Mononuclear cell (primary cell): ENCODE measurements around the gene PGK1. TPM values are rescaled to one million over a fixed set of nuclear protein-coding genes. Genes with fewer than 3 reads are reported as not detected.
"Not testable (repeated sequence)": the region's sequence is repeated elsewhere in the genome, so short reads cannot be mapped to it uniquely, and the experiment has no call there.

ENCODE experiments used
- H3K27me3 ChIP-seq: 2 replicates; pipeline ENCODE4 v1.6.0; 2011; ENCODE audit warnings: low read length, control low read depth; ENCODE audit not compliant: insufficient read depth
- H3K4me1 ChIP-seq: 2 replicates; pipeline ENCODE4 v1.5.1; 2011; ENCODE audit warnings: mild to moderate bottlenecking, low read length, control low read depth; ENCODE audit not compliant: insufficient read depth
- H3K4me3 ChIP-seq: 2 replicates; pipeline ENCODE4 v1.5.1; 2011; ENCODE audit warnings: mild to moderate bottlenecking, low read length, moderate library complexity
- H3K9me3 ChIP-seq: 2 replicates; pipeline ENCODE4 v1.5.1; 2011; ENCODE audit warnings: low read depth, mild to moderate bottlenecking, control low read depth, low read length
- total RNA-seq: library from RNA; depleted of rRNA; stranded (reverse); fragments of >200 nt; gene quantifications from one replicate; pipeline ENCODE4 v1.2.3, GENCODE V29; 2012

The PGK1 gene
- total RNA-seq, result 217 TPM

DNA sequence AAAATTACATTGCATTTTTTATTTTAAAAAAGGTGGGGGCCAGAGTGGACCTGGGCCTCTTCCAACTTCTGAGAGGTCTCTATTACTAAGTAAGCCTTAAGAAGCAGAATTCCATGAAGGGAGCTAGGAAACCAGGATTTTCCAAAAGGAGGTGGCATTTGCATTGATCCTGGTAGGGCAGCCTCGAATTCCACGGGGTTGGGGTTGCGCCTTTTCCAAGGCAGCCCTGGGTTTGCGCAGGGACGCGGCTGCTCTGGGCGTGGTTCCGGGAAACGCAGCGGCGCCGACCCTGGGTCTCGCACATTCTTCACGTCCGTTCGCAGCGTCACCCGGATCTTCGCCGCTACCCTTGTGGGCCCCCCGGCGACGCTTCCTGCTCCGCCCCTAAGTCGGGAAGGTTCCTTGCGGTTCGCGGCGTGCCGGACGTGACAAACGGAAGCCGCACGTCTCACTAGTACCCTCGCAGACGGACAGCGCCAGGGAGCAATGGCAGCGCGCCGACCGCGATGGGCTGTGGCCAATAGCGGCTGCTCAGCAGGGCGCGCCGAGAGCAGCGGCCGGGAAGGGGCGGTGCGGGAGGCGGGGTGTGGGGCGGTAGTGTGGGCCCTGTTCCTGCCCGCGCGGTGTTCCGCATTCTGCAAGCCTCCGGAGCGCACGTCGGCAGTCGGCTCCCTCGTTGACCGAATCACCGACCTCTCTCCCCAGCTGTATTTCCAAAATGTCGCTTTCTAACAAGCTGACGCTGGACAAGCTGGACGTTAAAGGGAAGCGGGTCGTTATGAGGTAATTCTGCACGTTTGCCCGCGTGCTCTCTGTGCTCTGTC, at the start of gene PGK1:
PGK1 (plus strand) TSS at position 626 of the 824 bp plus-strand sequence; CDS start at position 719, 93 bp downstream.
- Histone ChIP-seq H3K9me3 (no peaks in the 10 kb centered on the region), H3K4me1 (peaks cover 42% of the 10 kb centered on the region), H3K27me3 (no peaks in the 10 kb centered on the region), H3K4me3 (peak within 1 kb of the TSS; percentile 99)

DNA sequence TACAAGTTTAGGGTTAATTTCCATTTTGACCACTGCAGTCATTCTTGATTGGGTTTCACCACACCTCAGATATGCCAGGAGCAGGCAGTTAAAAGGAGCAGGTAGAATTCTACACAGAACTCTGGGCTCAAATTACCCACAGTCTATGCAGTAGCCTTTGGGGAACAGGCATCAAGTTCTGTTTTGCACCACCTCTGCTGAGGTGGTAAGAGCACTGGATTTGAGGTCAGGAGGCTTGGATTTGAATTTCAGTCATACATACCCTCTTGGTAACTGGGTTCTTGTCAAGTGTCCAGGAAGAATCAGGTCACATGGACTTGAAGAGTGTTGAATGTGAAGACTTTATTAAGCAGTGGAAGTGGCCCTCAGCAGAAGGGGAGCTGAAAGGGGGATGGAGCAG, 40.4 kb upstream of the PGK1 start:
- no peaks in the 10 kb centered on the region for H3K27me3 ChIP-seq

DNA sequence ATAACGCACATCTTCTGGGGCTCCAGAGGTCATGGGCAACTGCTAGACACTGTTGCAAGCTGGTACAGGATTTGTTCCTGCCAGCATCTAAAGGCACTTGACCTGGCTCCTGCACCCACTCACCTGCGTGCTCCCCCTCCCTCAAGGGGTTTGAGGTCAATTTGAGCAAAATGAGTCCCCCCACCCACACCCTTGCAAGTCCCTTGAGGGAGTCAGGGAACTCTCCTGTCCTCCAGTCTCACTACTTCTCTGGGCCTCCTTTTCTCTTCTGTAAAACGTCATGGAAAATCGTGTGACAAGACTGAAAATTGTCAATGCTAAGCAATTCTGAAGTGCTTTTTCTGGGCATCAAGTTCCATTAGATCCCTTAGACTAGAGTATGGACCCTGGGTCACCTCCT, 39.9 kb upstream of the PGK1 start:
- H3K27me3 ChIP-seq, result no peaks in the 10 kb centered on the region
- no peaks in the 10 kb centered on the region for H3K9me3 ChIP-seq
- no peaks in the 10 kb centered on the region for H3K4me1 ChIP-seq
- H3K4me3 ChIP-seq, result no peak overlapping the region

More for the DNA sequence above, 40.4 kb upstream of the PGK1 start:
- H3K4me1 ChIP-seq, result no peaks in the 10 kb centered on the region
- no peaks in the 10 kb centered on the region for H3K9me3 ChIP-seq
- H3K4me3 ChIP-seq, result no peak overlapping the region

DNA sequence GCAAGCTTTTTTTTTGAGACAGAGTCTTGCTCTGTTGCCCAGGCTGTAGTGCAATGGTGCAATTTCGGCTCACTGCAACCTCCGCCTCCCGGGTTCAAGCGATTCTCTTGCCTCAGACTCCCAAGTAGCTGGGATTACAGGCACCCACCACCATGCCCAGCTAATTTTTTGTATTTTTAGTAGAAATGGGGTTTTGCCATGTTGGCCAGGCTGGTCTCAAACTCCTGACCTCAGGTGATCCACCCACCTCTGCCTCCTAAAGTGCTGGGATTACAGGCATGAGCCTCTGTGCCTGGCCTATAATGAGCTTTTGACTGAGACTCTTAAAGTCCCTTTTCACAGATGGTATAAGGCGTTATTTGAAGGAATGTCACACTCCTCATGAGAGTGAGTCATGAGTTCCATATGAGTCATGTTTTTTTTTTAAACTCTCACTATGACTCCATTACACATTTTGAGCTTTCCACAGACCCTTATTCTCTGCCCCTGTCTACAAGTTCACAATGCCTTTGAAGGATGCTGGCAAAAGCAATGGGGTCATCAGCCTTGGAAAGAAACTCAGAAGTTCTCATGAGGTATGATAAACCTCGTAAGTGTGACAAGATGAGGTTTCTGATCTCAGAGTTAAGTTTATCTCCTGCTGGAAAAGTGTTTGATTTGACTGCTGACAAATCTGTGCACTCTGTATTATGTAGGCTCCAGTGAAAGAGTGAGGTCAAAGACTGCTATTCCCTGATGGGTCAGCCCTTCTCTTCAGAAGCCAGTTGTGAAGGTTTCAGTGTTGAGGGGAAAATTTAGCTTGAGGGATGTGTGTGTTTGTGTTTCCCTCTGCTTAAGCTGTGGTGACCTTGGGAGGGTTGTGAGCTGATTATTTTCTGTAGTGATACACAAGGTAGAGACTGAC, 39.1 kb upstream of the PGK1 start:
- H3K27me3 ChIP-seq, H3K4me1 ChIP-seq, H3K4me3 ChIP-seq, H3K9me3 ChIP-seq: not testable (repeated sequence)

DNA sequence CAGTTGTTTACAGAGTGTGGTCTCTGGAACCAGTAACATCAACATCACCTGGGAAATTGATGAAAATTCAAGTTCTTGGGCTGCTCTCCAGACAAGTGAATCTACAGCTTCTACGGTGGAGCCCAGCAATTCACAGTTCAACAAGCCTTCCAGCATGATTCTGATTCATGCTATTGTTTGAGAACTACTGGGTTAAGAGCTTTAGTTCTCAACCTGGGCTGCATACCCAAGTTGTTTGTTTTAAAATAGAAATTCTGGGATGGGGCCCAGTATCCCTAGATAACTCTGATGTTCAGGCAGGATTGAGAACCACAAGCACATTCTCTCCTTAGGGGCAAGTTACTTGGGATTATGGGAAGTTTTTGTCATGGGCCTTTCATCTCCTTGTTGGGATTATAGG, 37.9 kb upstream of the PGK1 start:
- no peaks in the 10 kb centered on the region for H3K9me3 ChIP-seq
- H3K4me3 ChIP-seq, result no peak overlapping the region
- H3K27me3 ChIP-seq, result no peaks in the 10 kb centered on the region
- no peaks in the 10 kb centered on the region for H3K4me1 ChIP-seq

DNA sequence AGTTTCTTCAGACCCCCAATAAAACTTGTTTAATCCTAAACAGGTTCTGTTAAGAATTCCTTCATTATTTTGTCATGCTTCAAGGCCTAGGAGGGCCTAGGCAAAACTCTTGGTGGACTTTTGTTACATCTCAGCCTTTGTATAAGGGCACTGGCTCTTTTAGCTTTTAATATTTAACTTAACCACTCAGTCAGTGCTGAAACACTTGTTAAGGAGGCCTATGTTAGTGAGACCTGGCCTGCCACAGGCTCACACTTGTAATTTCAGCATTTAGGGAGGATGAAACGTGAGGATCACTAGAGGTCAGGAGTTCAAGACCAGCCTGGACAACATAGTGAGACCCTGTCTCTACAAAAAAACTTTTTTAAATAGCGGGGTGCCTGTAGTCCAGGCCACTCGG, 32.7 kb upstream of the PGK1 start:
- H3K4me3 ChIP-seq, result no peak overlapping the region
- H3K4me1 ChIP-seq, result no peaks in the 10 kb centered on the region
- no peaks in the 10 kb centered on the region for H3K9me3 ChIP-seq

DNA sequence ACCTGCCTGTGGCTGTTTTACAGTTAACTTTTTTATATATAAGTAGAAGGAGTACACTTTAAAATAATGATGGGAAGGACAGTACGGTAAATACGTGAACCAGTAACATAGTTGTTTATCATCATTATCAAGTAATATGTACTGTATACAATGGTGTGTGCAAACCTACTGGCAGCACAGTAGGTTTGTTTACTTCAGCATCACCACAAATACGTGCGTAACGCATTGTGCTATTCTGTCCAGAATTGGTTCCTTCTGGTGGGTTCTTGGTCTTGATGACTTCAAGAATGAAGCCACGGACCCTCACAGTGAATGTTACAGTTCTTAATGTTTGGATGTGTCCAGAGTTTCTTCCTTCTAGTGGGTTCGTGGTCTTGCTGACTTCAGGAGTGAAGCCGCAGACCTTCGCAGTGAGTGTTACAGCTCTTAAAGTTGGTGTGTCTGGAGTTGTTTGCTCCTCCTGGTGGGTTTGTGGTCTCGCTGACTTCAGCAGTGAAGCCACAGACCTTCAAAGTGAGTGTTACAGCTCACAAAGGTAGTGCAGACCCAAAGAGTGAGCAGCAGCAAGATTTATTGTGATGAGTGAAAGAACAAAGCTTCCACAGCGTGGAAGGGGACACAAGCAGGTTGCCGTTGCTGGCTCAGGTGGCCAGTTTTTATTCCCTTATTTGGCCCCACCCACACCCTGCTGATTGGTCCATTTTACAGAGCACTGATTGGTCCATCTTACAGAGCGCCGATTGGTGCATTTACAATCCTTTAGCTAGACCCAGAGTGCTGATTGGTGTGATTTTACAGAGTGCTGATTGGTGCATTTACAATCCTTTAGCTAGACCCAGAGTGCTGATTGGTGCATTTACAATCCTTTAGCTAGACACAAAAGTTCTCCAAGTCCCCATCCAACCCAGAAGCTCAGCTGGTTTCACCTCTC, 30.6 kb upstream of the PGK1 start:
- H3K4me3 ChIP-seq, H3K27me3 ChIP-seq, H3K4me1 ChIP-seq, H3K9me3 ChIP-seq: not testable (repeated sequence)

More for the DNA sequence above, 32.7 kb upstream of the PGK1 start:
- H3K27me3 ChIP-seq, result no peaks in the 10 kb centered on the region

DNA sequence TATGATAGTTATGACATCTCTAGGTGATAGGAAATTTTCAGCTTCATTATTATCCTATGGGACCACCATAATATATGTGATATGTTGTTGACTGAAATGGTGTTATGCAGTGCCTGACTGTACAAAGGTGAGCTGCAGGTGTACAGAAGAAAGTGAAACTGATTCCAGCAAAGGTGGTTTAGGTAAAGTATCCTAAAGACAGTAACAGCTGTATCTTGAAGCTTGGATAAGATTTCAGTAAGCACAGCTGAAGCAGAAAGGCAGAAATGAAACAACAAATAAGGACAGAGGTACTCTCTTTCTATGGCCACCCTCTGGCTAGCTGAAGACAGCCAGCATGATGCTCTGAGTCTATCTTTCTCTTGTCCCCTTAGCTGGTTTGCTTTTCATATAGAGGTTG, 30.0 kb upstream of the PGK1 start:
- Histone ChIP-seq H3K9me3 (no peaks in the 10 kb centered on the region), H3K27me3 (no peaks in the 10 kb centered on the region), H3K4me3 (no peak overlapping the region), H3K4me1 (no peaks in the 10 kb centered on the region)

DNA sequence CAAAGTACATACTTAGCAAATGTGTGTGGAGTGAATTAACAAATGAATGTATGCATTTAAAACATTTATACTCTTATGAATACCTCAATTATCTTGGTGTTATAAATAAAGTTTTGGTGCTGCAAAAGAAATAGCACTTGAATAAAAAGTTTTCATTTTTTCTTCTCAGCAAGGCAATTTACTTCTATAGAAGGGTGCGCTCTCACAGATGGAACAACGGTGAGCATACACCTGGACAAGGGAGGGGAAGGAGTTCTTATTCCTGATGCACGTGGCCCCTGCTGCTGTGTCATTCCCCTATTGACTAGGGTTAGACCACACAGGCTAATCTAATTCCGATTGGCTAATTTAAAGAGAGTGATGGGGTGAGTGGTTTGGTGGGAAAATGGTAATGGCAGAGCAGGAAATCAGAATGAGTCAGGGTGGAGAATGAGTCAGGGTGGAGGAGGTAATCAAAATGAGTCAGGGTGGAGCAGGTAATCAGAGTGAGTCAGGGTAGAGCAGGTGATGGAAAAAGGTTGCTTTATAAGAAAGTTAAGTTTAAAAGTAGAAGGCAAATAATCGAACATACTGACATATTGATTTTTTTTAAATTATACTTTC, 28.2 kb upstream of the PGK1 start:
- Histone ChIP-seq H3K4me3 (no peak overlapping the region), H3K4me1 (no peaks in the 10 kb centered on the region), H3K9me3 (no peaks in the 10 kb centered on the region), H3K27me3 (no peaks in the 10 kb centered on the region)

DNA sequence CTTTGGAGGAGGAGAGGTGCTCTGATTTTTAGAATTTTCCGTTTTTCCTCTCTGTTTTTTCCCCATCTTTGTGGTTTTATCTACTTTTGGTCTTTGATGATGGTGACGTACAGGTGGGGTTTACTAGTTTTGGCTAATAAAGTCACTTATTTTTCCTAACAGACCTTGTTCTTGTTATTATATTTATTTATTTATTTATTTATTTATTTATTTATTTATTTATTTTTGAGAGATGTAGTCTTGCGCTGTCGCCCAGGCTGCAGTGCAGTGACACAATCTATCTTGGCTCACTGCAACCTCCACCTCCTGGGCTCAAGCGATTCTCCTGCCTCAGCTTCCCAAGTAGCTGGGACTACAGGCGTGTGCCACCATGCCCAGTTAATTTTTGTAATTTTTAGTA, 22.6 kb upstream of the PGK1 start:
- not testable (repeated sequence) for H3K27me3 ChIP-seq, H3K4me1 ChIP-seq, H3K9me3 ChIP-seq, H3K4me3 ChIP-seq

DNA sequence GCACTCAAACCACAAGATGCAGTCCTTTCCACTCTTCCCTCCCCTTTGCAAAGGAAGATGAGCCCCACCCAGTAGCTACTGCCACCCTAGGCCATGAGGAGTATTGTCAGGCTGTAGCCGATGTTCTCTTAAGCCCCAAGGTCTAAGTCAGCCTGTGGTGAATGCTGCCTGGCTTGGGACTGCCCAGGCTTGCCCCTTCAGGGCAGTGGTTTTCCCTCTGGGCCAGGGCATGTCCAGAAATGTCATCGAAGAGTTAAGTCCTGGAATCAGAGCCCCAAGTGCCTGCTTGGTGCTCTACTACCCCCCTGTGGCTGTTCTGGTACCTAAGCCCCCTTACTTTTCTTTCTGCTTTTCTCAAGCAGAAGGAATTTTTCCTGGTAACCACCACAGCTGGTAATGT, 11.8 kb upstream of the PGK1 start:
- Histone ChIP-seq H3K9me3 (no peaks in the 10 kb centered on the region), H3K4me3 (no peak overlapping the region), H3K4me1 (no peaks in the 10 kb centered on the region), H3K27me3 (no peaks in the 10 kb centered on the region)

DNA sequence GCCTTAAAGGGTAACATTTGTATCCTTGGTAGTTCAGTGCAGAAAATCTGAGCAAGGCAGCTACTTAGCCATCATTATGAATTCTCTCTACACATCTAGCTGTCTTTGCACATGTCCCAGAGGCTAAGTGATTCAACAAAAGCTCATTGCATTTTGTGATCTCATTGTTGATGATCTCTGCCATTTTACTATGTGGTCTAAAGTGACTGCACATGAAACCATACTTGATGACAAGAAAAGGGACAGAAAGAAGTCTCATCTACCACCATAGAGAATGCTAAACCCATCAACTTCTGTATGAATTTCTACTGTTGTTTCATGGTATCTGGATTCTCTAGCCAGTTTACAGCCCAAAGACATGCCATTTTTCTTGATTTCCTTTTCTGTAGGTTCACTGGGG, 5.9 kb upstream of the PGK1 start:
- no peaks in the 10 kb centered on the region for H3K9me3 ChIP-seq
- H3K4me1 ChIP-seq, result peaks cover 3% of the 10 kb centered on the region
- H3K4me3 ChIP-seq, result no peak overlapping the region
- H3K27me3 ChIP-seq, result no peaks in the 10 kb centered on the region

DNA sequence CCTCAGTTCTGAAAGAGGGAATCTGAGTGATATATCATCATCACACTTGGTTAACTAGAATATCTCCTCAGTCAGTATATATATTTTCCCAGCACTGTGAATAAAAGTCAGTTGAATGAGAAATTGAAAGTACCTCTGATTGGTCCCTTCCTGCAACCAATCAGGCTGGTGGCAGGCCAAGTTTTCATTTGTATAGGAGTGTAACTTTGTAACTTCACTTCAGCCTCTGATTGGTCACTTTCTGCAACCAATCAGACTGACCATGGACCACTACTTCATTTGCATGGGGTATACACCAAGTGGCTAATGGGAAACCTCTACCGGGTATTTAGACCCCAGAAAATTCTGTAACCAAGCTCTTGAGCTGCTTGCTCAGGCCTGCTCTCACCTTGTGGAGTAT, 2.0 kb upstream of the PGK1 start:
- H3K9me3 ChIP-seq, result no peaks in the 10 kb centered on the region
- peaks cover 28% of the 10 kb centered on the region for H3K4me1 ChIP-seq
- no peak overlapping the region for H3K4me3 ChIP-seq
- H3K27me3 ChIP-seq, result no peaks in the 10 kb centered on the region

DNA sequence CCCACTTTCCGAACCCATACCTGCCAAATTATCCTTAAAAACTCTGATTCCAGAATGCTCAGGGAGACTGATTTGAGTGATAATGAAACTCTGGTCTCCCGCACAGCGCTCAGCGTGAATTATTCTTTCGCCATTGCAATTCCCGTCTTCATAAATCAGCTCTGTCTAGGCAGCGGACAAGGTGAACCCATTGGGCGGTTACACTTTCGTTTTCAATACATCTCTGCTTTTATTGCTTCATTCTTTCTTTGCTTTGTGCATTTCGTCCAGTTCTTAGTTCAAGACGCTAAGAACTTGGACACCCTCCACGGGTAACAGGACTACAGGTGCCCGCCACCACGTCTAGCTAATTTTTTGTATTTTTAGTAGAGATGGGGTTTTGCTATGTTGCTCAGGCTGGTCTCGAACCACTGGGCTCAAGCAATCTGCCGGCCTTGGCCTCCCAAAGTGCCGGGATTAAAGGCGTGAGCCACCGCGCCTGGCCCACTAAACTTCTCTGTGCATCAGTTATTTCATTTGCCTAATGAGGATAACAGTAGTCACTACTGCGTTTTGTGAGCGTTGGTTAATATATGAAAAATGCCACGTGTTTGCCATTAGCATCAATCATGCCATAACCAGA, 936 bp upstream of the PGK1 start:
- no peaks in the 10 kb centered on the region for H3K9me3 ChIP-seq
- H3K4me1 ChIP-seq, result peaks cover 36% of the 10 kb centered on the region
- no peaks in the 10 kb centered on the region for H3K27me3 ChIP-seq
- H3K4me3 ChIP-seq, result peak overlapping the region; percentile 37
